Left kidney (tissue), 8 donors: ENCODE data around the gene CD52. TPM values are rescaled to one million over a fixed set of nuclear protein-coding genes. Genes with fewer than 3 reads are reported as not detected.

Experiments
- DNase-seq: peaks from one replicate; pipeline ENCODE4 v3.0.0-alpha.2; 2013
- long read RNA-seq, 8 donors: transcript quantifications; one replicate each; lab custom pipeline, GENCODE V29; 2026
- polyA plus RNA-seq: library from polyadenylated mRNA; unstranded; fragments of 120-200 nt; gene quantifications from one replicate; pipeline ENCODE4 v1.2.1, GENCODE V29; 2013; ENCODE audit not compliant: insufficient read length

CD52 gene, protein sequence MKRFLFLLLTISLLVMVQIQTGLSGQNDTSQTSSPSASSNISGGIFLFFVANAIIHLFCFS
- 5.6 TPM for polyA plus RNA-seq
- long read RNA-seq, donor 1, transcript CD52-201 (2 exons, 468 nt) = major isoform, 5 of 5 reads
- long read RNA-seq, donor 1, partial matches to known transcripts = 0 of 5 reads
- long read RNA-seq, donor 1, other reads (novel, unspliced or antisense) = 0 of 5 reads
- long read RNA-seq, donor 2, transcript CD52-201 (2 exons, 468 nt) = major isoform, 5 of 5 reads
- long read RNA-seq, donor 2, partial matches to known transcripts = 0 of 5 reads
- long read RNA-seq, donor 2, other reads (novel, unspliced or antisense) = 0 of 5 reads
- long read RNA-seq, donor 3, partial matches to known transcripts = 0 of 4 reads
- long read RNA-seq, donor 3, other reads (novel, unspliced or antisense) = 0 of 4 reads
- long read RNA-seq, donor 4, partial matches to known transcripts = 0 of 1 reads
- long read RNA-seq, donor 4, other reads (novel, unspliced or antisense) = 0 of 1 reads
- long read RNA-seq, donor 5, transcript CD52-201 (2 exons, 468 nt) = major isoform, 5 of 5 reads
- long read RNA-seq, donor 5, partial matches to known transcripts = 0 of 5 reads
- long read RNA-seq, donor 5, other reads (novel, unspliced or antisense) = 0 of 5 reads
- long read RNA-seq, donor 6, partial matches to known transcripts = 0 of 3 reads
- long read RNA-seq, donor 6, other reads (novel, unspliced or antisense) = 0 of 3 reads
- long read RNA-seq, donor 7, partial matches to known transcripts = 0 of 3 reads
- long read RNA-seq, donor 7, other reads (novel, unspliced or antisense) = 0 of 3 reads
- long read RNA-seq, donor 8 = 0 reads

DNA sequence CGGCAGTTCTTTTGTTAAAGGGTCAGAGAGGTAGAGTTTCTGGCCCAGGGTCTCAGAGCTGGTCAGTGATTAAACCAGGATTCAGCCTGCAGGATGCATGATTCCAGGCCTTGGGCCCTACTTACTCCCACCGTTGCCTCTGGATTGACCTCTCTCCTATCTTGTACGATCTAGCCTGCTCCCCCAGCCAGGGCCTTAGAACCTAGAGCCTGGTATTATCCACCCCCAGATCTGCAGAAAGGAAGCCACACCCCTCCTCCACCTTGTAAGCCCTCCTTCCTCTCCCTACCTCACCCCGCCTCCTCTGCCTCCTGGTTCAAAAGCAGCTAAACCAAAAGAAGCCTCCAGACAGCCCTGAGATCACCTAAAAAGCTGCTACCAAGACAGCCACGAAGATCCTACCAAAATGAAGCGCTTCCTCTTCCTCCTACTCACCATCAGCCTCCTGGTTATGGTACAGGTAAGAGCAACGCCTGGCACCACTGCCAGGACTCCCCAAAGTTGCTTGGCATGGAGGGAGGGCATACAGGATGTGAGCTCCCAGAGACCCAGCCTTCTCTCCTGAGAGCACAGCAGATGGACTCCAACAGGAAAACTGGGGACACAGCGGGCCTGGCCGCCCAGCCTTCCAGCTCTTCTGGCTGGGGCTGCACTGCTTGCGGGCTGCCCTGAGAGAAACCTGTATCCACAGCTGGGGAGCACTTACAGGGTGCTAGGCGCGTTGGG is at the start of gene CD52:
CD52 (plus strand) TSS at position 347 of the 726 bp plus-strand sequence; CDS start at position 407, 60 bp downstream.
- DNase-seq = no peak

DNA sequence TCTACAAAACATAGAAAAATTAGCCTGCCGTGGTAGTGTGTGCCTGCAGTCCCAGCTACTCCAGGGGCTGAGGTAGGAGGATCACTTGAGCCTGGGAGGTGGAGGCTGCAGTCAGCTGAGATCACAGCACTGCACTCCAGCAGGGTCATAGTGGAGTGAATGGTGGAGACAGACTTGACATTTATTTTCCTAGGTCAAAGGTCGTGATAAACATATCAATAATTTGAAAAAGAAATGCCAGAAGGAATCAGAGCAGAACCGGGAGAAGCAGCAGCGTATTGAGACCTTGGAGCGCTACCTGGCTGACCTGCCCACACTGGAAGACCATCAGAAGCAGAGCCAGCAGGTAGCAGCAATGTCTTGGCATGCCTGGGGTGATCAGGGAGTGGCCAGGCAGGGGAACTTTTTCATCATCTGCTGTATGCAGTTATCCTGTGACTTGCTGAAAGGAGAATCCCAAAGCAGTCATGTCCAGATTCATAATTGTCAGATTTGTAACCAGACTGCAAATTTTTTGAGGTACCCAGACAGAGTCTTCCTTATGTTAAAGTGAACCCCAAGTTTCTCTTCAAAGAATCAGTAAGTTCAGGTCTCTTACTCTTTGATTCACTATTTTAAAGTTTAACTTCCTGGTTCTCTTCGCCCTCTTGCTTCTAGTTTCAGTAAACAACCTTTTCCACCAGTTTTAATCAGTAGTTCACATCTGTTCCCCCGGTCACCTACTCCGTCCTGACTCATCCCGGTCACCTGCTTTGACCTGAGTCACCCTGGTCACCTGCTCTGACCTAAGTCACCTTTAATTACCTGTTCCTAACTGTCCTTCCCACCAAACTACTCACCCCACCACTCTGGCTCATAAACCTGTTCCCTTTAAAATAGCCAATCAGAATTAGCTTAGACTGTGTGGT is 49.2 kb upstream of the CD52 start:
- DNase-seq = no peak

DNA sequence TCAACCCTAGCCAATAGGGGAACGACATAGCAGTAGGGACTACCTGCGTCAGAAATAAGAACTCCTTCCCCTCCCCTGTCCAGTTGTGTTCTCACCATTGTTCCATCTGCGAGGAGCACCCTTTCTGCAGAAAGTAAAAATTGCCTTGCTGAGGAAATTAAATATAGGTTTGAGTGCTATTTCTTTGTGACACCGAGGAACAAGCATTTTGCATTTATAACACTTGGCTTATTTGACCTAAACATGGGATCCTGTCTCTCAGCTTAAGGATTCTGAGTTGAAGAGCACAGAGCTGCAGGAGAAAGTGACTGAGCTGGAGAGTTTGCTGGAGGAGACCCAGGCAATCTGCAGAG is 48.6 kb upstream of the CD52 start:
- no peak for DNase-seq

DNA sequence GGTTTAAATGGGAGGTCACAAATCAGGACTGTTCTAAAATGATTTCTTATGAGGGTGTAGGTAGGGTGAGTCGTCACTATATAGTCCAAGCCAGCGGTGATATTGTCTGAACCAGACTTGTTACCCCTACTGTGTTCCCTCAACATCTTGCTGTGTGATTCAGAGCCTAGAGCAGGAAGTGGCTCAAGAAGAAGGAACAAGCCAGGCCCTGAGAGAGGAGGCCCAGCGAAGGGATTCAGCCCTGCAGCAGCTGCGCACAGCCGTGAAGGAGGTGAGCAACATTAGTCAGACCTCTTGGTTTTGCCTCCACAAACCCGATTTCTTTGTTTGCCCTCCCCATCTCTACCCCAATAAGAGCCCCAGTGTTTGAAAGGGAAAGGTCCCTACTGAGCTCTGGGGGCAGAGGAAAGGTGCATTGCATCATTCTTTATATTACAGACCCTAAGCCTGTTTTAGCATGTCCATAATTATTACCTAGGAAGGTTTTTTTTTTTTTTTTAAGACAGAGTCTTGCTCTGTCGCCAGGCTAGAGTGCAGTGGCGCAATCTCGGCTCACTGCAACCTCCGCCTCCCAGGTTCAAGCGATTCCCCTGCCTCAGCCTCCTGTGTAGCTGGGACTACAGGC is 42.8 kb upstream of the CD52 start:
- no peak for DNase-seq

DNA sequence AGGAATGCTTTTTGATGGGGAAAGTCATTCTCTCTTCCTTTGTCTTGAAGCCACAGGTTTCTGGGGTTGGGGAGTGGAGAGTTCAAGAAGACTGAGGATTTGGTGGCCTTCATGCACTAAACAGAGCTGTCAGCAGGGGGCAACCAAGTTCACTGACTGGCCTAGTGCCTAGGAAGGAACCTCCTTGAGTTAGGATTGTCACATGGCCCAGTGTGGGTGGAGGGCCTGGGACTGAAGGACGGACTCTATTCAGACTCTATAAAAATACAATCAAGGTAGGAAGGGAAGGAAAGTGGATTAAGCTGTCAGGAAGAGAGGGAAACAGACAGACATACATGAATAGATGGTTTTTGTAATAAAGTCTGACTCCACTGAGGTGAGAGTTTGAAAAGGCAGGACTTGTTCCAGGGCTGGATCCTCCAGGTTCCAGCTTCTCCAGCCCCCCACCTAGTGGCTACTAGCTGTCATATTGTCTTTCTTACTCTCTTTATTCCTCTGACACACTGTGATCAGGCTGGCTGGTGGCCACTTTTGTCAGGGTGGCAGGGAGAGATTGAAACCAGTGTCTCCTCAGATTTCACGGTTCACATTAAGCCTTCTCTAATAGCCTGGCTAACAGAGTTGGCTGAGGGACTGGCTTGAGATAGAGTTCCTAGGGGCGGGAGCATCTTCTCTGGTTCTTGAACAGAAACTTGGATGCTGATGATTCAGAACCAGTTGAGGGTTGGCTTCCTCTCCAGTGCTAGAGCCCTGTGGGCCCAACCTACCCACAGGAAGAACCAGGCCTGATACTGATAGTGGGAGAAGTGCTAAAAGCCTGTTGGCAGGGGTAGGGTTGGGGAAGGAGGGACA is 42.0 kb upstream of the CD52 start:
- peak; percentile 76 for DNase-seq

DNA sequence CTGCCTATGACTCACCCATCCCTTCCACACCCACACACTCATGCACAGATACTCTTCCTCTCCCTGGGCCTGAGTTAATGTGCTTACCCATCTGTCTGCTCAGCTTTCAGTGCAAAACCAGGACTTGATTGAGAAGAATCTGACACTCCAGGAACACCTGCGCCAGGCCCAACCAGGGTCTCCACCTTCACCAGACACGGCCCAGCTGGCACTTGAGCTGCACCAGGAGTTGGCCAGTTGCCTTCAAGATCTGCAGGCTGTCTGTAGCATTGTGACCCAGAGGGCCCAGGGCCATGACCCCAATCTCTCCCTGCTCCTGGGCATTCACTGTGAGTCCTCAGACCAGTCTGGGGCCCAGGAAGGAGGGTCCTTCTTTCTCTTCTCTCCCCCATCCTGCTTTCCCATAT is 41.3 kb upstream of the CD52 start:
- DNase-seq = no peak

DNA sequence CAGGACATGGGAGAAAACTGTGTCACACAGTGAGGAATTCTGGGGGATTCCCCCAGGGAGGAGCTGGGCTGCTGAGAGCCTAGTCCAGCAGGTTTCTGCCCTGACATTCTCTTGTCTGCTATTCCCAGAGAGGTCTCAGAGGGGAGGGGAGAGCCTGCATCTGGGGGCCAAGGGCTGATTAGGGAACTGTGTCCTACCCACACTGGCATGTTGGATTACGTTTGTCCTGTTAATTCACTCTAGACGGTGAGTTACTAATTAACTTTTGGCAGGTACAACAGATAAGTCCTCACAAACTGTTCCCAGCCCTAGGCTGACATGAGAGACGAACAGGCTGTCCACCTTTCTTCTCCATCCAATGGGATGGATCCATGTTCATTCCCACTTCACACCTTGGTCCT is 40.5 kb upstream of the CD52 start:
- DNase-seq = no peak

DNA sequence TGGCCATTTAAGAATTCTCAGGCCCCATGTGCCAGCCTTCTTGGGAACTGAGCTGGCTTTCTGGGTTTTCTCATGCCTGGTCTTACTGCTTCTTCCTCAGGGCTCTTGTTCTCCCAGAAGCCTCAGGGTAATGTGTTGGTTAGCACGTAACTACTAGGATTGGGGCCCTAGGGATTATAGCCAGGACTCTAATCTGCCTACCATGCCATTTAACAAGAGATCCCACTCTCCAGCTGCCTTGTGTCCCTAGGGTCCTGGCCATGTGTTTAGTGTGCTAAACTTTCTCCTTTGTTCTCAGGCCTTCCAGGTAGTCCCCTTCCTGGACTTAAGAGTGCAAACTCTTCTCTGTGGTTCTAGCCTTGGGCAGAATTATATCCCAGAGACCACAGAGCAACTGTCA is 40.0 kb upstream of the CD52 start:
- DNase-seq = no peak

DNA sequence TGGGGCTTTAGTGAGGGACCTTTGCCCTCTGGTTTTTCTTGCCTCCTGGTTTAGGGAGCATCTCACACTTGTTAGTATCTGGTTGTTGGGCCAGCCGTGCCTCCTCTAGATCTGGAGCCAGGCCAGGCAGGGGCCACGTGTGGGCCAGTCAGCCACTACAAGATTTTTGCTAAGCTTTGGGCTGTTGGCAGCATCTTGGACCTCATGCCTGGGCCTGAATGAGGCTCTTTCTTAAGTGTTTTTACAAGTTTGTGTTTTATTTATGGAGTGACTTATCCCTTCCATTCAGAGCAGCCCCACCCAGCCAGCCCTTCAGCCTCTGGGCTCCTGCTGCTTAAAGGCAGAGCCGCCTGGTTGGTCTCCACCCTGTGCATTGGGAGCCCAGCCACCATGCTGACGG is 39.5 kb upstream of the CD52 start:
- DNase-seq = no peak

DNA sequence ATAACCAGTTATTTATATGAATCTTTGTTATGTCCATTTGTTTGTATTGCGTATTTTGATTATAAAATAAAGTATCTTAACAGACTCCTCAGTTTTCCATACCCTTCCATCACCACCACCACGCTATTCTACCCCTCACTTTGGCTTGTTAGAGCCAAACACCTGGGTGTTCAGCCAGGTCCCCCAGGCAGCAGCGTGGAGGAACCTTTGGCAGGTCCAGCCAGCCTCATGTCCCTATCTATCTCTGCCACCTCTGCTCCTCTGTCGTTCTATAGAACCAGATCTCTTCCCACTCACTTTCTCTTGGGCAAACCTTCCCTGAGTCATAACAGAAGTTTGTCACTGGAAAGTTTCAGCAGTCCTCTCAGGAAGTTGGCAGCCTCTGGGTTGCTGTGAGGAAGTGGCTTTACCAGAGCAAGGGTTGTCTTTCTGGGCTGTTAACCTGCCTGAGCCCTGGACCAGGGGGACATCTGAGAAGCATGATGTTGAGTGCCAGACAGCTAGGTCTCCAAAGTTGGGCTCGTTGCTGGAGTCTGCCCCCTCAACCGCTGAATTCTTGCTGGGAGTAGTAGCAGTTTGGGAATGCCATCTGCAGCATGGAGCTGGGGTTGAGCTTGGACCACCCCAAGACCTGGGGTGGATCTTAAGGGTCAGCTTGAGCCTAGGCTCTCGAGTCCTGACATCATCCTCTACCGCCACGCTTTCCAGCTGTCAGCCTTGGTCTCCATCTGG is 38.9 kb upstream of the CD52 start:
- DNase-seq = no peak

DNA sequence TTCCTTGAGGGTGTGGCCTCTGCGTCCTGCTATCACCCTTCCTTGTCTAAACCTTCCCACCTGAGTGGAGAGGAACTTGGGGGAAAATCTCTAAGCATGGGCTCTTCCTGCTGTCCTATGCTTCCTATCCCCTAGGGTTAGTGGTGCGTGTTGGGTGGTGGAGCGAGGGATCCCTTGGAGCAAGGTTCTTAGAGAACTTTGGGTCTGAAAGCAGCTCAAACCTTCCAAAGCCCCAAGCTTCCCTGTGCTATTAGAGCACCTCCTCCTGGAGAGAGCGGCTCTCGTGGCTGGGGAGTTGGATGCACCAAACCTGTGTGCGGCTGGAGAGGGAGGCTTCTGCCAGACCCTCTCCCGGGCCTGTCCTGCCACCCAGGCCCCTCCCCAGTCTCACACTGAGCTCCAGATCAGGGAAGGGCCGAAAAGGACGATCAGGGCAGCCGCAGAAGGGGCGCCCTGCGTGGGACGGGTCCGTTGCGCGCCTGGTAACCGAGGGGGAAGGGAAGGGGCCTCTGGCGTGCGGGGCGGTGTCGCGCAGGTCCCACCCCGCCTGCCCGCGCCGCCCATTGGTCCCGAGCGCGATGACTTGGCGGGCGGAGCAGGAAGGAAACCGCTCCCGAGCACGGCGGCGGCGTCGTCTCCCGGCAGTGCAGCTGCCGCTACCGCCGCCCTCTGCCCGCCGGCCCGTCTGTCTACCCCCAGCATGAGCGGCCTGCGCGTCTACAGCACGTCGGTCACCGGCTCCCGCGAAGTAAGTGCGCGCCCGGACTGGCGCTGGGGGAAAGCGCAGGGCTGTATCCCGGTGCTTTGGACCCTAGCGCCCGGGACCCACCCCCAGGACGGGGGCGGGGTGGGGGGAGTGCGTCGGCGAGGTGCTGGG is 38.1 kb upstream of the CD52 start, which contains the start of gene SH3BGRL3:
SH3BGRL3 (plus strand) TSS at position 631 of the 877 bp plus-strand sequence; CDS start at position 701, 70 bp downstream.
- peak; percentile 77 for DNase-seq

DNA sequence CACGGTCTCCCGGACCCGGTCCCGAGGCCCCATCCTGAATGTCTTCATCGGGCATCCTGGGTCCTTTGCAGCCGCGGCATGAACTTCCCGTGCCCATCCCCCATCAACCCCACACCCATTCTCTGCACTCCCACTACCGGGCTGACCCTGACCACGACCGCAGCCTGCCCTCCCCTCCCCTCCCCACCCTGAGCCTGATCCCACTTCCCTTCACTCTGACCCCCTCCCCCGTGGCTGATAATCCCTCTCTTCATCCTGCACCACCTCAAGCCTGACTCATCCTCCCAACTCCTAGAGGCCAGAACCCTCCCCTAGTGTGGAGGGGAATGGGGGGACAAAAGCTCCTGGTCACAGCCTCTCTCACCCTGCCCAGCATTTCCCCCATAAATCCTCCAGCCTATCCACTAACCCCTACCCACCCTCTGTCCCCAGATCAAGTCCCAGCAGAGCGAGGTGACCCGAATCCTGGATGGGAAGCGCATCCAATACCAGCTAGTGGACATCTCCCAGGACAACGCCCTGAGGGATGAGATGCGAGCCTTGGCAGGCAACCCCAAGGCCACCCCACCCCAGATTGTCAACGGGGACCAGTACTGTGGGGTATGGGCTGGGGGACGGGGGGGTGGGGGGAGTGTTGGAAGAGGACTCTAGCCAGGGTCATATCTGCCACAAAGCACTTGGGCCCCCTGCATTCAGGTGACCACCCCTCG is 37.3 kb upstream of the CD52 start:
- no peak for DNase-seq

DNA sequence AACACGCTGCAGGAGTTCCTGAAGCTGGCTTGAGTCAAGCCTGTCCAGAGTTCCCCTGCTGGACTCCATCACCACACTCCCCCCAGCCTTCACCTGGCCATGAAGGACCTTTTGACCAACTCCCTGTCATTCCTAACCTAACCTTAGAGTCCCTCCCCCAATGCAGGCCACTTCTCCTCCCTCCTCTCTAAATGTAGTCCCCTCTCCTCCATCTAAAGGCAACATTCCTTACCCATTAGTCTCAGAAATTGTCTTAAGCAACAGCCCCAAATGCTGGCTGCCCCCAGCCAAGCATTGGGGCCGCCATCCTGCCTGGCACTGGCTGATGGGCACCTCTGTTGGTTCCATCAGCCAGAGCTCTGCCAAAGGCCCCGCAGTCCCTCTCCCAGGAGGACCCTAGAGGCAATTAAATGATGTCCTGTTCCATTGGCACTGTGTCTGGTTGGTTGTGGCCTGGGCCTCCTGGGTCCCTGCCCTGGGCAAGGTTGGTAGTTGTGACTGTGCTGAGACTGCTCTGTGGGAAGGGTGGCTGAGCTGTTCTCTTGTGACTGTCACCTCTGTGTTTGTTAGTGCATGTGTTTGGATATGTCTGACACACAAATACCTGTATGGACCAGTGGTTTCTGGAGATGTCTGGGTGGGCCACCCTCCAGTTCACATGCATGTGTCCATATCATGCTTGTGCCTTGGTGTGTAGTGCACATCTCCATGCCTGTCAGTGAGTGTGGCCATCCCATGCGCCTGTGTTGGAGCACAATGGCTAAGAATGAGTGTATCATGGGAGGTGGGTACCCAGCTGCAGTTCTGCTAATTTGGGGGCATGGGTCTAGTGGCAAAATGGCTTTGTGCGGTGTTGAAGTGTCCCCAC is 36.4 kb upstream of the CD52 start:
- DNase-seq = no peak

DNA sequence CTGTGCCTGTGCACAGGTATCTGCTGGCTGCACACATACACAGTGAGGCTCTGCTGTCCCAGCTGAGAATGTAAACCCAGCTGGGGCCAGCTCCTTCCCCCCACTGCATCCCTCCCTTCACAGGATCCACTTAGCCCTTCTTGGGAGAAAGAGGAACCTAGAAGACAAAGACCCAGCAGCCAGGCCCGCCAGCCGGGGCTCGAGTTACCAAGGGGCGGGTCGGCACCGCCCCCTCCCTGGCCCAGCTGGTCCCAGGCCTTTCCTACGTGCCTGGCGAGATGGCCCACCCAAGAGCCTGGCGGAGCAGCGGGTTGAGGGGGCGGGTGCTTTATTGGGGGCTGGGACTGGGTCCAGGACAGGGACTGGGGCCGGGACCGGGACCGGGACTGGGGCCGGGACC is 35.8 kb upstream of the CD52 start:
- DNase-seq = peak; percentile 53

DNA sequence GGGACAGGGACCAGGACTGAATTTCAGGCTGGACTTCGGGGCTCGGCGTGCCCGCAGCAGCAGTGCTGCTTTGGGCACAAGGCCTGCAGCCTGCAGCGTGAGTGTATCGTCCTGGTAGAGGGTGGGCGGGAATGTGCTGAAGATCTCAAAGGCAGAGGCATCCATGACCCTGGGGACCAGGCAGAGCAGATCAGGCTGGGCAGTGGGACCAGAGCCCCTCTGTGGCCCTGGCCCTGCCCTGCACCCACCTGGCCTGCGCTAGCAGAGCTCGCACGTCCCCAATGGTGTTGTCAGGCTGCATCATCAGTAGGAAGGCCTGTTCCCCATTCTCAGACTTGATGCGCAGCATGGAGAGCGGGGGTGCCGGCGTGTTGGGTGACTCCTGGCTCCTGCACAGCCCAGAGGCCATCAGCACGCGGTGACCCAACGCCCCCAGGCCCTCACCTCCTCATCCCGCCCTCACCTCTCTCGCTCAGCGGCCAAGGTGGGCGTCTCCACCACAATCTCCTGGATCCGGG is 35.3 kb upstream of the CD52 start:
- DNase-seq = no peak

DNA sequence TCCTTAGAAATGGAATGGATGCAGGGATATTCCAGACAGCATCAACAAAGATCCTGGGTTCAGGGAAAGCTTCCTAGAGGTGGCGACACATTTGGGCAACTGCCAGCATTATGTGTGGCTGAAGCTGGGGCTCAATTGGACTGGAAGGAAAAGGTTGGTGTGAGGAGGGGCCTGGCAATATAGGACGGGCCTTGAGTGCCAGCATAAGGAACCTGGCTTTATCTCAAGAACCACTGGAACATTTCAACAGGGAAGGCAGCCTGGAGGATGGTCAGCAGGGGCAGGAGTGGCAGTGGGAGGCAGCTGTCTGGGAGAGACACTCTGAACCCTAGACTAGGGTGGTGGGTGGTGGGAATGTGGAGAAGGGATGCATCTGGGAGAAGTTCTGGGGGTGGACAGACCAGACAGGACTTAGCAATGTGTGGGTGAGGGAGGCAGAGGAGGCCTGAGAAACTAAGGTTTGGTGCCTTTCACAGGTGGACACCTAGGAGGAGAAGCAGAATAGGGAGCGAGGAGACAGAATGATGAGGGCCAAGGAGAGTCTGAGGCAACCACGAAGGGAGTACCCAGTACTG is 34.4 kb upstream of the CD52 start:
- no peak for DNase-seq
